Measurements from ENCODE around the gene SAMD5.

DNA sequence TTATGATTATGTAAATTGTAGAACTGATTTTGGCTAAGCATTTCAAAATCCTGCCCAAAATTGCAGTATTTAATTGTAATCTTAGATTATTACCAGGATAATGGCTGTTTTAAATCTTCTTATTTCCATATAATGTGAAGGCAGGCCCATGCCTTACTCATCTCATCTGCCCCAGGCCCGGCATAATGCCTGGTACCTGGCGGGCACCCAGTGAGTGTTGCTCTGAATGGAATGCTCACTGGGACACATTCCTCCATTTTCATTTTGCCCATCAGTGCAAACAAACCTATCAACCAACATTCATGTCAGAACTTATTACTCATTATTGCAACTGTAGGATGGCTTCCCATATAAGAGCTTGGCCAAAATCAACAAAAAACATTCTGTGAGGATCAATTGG, 22.8 kb downstream of the SAMD5 start:
- no peak for TF ChIP-seq EZH2 (IDR thresholded peaks at IDR 0.05; ENCODE audit: low read depth, unreplicated experiment)
- TF ChIP-seq, protein P1, sequence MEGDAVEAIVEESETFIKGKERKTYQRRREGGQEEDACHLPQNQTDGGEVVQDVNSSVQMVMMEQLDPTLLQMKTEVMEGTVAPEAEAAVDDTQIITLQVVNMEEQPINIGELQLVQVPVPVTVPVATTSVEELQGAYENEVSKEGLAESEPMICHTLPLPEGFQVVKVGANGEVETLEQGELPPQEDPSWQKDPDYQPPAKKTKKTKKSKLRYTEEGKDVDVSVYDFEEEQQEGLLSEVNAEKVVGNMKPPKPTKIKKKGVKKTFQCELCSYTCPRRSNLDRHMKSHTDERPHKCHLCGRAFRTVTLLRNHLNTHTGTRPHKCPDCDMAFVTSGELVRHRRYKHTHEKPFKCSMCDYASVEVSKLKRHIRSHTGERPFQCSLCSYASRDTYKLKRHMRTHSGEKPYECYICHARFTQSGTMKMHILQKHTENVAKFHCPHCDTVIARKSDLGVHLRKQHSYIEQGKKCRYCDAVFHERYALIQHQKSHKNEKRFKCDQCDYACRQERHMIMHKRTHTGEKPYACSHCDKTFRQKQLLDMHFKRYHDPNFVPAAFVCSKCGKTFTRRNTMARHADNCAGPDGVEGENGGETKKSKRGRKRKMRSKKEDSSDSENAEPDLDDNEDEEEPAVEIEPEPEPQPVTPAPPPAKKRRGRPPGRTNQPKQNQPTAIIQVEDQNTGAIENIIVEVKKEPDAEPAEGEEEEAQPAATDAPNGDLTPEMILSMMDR (conservative IDR thresholded peaks at IDR 0.05; ENCODE audit: low read depth in 2 of 2), result no peak

Measured in GM23338 (cell line).